GM19023 (cell line): Measurements from ENCODE around the gene SLC6A11.

ENCODE experiments used
- ATAC-seq: cut with Tn5 transposase; IDR thresholded peaks from one replicate; pipeline ENCODE4 v1.9.1; 2021; ENCODE audit warnings: mild to moderate bottlenecking, moderate library complexity; ENCODE audit not compliant: unreplicated experiment

The SLC6A11 gene

GRCh38 chr3:10975695-10976234 is 159.7 kb downstream of the SLC6A11 start:
- no peak for ATAC-seq

GRCh38 chr3:10976770-10977169 is 160.7 kb downstream of the SLC6A11 start:
- ATAC-seq, result no peak

- ATAC-seq, result no peak
Measured at GRCh38 chr3:10977892-10978510, 162.0 kb downstream of the SLC6A11 start.

DNA sequence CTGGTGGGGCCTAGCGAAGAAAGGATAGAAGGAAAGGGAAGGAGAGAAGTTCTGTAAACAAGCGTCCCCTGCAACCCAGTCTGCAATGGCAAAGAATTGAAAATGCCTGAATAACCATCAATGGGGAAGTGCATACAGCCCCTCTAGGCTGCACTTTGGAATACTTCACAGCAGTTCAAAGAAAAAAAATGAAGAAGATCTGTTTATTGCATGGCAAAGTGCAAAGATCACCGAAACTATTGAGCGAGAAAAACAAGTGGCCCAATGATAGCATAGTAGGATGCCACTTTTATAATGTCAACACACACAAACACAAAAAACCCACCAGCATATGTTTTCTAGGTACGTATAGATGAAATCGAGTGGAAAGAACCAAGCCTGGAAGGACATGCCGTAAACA is 162.9 kb downstream of the SLC6A11 start:
- no peak for ATAC-seq

GRCh38 chr3:10980312-10980711 is 164.3 kb downstream of the SLC6A11 start:
- no peak for ATAC-seq

DNA sequence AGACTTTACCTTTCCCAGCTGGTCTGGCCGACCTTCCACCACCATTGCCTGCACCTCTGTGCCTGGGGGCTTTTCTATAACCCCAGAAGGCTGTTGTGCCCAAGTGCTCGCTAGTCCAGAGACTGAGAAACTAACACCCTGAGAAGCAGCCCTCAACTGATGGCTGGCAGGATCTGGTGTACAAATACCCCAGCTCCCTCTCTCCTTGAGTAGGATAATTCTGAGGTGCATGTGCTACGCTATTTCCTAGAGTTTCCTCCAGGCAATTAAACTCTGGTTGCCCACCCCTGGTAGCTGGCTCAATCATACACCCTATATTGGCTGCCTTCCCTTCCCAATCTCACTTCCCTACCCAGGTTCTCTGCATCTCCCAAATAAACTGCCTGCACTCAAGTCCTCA is 165.0 kb downstream of the SLC6A11 start:
- ATAC-seq, result no peak

DNA sequence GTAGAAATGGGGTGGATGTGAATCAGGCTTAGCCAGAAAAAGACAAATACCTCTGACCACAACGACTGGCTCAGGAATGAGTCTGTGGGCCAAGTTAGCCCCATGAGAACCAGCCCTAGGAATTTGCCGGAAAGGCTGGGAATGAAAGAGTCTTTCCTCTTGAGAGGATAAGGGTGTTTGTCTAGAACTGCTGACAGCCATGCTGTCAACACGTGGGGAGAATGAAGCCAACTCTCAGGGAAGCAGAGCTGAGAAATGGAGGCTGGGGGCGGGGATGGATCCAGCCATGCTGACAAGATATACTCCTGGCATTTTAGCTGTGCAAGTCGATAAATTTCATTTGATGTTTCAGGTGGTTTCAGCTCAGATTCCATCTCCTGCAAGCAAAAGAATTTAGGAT is 165.9 kb downstream of the SLC6A11 start:
- ATAC-seq, result no peak

GRCh38 chr3:10982782-10983181 is 166.8 kb downstream of the SLC6A11 start:
- no peak for ATAC-seq

DNA sequence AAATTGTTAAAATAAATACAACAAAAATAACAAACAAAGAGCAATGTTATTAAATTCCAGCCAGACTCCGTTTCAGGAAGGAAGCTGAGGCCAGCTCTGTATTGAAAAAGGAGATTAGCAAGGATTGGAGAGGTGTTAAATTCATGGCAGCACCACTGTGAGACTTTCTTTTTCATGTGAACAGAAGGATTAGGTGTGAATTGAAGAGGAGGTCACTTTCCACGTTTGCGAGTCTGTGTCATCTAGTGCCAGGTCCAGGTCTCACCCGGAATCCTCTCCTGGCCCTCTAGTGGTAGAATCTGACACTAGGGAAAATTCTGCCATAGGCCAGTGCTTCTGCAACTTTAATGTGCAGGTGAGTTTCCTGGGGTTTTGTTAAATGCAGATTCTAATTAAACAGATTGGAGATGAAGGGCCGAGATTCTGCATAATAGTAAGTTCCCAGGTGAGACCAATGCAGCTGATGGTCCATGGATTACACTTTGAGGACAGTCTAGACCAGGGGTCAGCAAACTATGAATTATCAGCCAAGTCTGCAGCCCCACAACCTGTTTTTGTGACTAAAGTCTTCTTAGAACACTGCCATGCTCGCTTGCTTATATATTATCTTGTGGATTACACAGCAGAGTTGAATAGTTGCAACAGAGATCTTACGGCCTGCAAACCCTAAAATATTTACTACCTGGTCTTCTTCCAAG is 167.3 kb downstream of the SLC6A11 start:
- no peak for ATAC-seq

DNA sequence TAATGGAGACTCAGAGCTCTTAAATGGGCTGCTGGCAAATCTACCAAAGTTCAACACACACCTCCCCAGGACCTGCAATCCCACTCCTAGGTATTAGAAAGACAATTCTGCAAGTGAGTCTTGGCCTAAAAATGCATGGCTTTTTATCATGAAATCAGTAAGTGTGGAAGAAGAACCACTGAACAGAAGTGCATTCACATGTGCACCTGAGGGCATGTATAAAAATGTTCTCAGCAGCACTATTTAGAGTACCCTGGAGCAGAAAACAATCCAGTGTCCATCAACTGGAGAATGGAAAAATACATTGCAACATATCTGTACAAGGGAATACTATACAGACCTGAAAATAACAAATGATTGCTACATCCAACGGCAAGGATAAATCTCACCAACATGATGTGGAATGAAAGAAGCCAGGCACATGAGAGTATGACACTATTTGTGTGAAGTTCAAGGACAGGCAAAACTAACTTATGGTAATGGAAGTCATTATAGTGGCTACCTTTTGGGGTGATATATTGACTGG is 168.4 kb downstream of the SLC6A11 start:
- no peak for ATAC-seq

DNA sequence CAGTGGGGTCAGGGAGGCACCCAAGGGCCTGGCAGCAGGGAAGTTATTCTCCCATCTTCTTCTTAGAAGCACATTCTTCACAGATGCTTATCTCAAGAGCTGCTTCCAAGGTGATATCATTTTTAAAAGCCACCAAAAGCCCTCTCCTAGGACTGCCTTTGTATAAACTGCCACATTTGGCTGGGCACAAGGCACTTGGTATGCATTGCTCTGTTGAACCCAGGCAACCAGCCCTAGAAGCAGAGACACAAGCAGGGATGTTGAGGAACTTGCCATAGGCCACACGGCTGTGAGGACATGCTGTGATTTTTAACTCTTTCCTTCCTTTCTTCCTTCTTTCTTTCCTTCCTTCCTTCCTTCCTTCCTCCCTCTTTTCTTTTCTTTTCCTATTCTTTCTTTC is 169.2 kb downstream of the SLC6A11 start:
- no peak for ATAC-seq

DNA sequence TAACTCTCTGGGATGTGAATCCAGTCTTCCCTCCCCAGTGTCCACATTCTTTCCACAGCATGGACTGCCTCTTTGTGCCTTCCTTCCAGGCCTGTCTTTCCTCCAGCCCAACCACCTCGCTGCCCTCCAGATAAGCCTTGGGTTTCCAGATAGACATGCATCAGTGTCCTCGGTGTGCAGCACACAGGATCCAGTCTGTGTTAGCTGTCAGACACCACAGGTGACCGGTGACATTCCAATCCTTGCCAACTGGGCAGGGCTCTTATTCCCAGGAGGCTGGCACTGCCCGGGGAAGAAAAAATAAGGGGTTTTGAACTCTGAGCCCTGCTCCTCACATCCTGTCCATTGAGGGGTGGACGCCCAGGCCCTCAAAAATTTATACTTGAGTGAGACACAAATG is 170.6 kb downstream of the SLC6A11 start:
- ATAC-seq, result no peak

DNA sequence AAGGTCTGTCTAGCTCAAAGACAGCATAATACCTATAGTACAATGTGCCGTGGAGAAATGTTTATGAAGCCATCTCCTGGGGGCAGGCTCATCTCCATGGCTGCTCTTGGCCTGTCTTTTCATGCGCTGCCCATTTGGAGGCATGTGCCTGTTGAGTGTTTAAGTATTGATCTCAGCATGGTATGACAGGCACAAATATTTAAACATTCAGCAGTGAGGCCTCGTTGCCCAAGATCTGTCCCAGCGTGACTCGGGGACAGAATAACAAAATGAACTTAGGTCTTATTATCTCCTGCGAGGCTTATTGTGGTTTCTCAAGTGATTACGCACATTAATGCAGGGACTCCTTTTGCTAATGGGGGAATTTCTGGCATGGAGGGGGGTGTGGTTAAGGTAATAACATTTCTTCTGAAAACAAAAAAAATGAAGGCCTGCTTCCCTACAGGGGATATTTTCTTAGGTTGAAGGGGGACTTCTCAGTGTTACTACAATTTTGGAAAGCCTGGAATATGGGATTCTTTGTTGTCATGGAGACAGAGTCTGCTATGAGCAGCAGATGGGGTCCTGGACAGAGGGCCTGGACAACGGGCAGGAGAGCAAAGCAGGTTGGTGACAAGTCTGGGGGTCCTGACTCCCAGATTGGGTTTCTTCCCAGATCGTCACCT is 172.1 kb downstream of the SLC6A11 start:
- no peak for ATAC-seq

GRCh38 chr3:10988991-10989484 is 173.0 kb downstream of the SLC6A11 start:
- no peak for ATAC-seq
